Fibroblast of pulmonary artery (primary cell): ENCODE measurements around the gene ST7L.

ENCODE experiments used
- DNase-seq: peaks from one replicate; pipeline ENCODE4 v3.0.0-alpha.2; 2010; ENCODE audit warnings: low read depth
- H3K4me3 ChIP-seq: replicated peaks from 2 replicates; pipeline ENCODE4 v1.5.1; 2011; ENCODE audit warnings: low read depth, mild to moderate bottlenecking, control low read depth, low read length, moderate library complexity
- CTCF ChIP-seq: IDR thresholded peaks from 2 replicates; pipeline ENCODE4 v1.5.1; 2011; ENCODE audit warnings: mild to moderate bottlenecking, control low read depth, low read length, inconsistent platforms; ENCODE audit errors: missing control alignments

ST7L gene

GRCh38 chr1:112518186-112518585 is 100.8 kb downstream of the ST7L start:
- no peak overlapping the region for H3K4me3 ChIP-seq
- TF ChIP-seq CTCF = no peak
- no peak for DNase-seq

GRCh38 chr1:112517646-112518045 is 101.3 kb downstream of the ST7L start:
- TF ChIP-seq CTCF = no peak
- no peak overlapping the region for H3K4me3 ChIP-seq
- no peak for DNase-seq

- H3K4me3 ChIP-seq = no peak overlapping the region
- TF ChIP-seq CTCF = no peak
- DNase-seq = no peak
Observed at GRCh38 chr1:112517231-112517630, 101.7 kb downstream of the ST7L start.

GRCh38 chr1:112516141-112516540 is 102.8 kb downstream of the ST7L start:
- DNase-seq = no peak
- TF ChIP-seq CTCF = no peak
- H3K4me3 ChIP-seq = no peak overlapping the region

GRCh38 chr1:112515311-112516009 is 103.5 kb downstream of the ST7L start:
- H3K4me3 ChIP-seq = no peak overlapping the region
- no peak for TF ChIP-seq CTCF
- peak; percentile 70 for DNase-seq

GRCh38 chr1:112514901-112515300 is 104.0 kb downstream of the ST7L start:
- no peak for DNase-seq
- TF ChIP-seq CTCF = no peak
- H3K4me3 ChIP-seq = no peak overlapping the region
